Islet precursor cell (in vitro differentiated cells): ENCODE measurements around the gene DR1.

Experiments
- DNase-seq: peaks from one replicate; pipeline ENCODE4 v3.0.0-alpha.2; 2018

The DR1 gene

DNA sequence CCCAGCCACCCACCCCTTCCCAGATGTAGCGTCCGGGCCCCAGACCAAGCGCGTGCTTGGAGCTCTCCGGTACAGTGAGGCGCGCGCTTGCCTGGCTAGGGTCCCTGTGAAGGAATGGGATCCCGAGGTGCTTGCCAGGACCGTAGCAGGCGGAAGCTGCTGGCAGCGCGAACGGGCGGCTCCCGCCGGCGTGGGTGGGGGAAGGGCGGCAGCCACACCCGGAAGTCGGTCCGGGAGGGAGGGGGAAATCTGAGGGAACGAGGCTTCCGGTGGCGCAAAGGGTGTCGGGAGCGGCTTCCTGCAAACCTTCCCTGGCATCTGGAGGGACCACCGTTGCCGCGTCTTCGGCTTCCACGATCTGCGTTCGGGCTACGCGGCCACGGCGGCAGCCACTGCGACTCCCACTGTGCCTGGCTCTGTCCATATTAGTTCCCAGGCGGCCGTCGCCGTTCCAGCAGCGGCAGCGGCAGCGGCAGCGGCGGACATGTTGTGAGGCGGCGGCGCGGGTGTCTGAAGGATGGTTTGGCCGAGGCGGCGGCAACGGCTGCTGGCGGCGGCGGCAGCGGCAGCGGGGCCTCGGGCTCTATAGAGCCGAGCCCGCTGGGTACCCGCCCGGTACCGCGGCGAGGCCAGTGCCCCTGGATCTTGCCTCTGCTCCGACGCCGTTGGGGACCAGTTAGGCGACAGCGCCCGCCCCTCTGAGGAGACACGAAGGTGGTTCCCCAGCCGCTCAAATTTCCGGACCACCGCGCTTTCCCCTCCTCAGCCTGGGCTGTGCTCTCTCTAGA is at the start of gene DR1:
Gene DR1 (plus strand): TSS at position 275 of the 788 bp plus-strand sequence. CDS start 739 bp downstream, outside the sequence.
- DNase-seq = peak; percentile 98

DNA sequence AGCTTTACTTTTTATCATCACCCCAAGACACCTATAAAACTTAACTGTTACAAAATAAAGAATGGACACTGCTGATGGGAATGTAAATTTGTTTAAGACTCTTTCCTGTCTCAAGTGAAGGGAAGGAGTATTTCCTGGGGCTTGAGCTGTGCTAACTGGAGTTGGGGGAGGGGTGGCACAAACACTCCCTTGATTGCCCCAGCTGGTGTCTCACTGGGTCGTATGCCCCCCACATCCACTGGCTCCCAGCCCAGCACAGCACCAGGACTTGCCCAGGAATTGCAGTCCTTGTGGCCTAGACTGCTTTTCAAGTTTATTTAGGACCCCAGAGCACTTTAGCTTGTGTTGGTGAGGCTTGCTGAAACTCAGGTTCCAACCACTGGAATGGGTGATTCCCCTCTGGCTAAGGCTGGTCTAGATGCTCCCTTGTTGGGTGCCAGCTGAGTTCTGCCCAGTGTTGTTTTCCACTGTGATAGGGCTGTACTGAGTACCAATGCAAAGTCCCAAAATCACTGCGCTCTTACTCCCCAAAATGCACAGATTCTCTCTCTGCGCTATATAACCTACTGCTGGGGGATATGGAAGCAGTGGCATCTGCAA is 49.1 kb upstream of the DR1 start:
- no peak for DNase-seq

DNA sequence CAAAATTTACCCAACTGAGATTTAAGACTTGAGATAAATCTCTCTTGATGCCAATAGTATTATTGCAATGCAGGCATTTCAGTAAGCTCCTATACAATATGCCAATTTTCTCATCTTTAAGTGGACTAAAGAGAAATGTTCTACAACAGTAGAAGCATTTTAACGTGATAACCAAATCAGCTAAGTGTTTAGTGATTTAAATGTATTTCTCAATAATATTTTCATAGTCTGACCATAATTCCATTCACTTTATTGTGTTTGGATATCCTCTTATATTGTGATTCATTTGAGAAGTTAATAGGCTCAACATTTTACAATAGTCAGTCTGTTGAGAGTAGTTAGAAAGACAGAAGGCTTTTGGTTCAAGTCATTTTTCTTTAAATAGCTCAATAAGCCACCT is 44.6 kb upstream of the DR1 start:
- no peak for DNase-seq

DNA sequence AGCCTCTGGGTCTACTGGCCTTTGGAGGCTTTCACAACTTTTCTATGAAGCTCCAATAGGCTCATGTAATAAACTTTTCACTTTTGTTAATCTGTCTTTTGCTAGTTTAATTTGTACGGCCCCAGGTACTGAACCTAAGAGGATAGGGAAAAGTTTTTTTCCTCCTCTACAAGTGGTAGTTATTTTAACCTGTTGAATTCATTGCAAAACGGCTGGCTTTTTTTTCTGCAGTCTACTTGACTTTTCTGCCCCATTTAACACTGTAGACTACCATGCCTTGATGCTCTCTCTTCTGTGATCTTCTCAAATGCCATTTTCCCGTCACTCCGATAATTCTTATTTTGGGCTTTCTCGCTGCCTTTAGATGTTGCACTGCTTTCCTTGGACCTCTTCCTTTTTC is 43.6 kb upstream of the DR1 start:
- no peak for DNase-seq

DNA sequence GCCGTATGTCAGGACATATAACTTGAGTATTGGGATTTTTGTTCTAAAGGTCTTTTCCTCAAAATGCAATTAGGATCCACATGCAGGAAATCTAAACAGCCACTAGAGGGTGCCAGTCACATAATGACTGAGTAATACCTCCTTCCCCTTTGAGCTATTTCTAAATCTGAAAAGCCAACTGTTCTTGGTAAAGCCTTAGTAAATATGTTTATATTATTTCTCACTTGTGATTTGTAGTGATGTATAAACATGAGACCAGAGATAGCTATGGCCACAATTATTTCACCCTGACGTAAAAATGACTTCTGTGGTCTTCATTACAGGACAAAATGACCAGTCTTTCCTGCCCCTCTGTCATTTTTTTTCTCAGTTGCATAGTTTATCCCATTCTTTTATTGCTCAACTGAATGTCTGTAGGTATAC is 41.0 kb upstream of the DR1 start:
- no peak for DNase-seq

DNA sequence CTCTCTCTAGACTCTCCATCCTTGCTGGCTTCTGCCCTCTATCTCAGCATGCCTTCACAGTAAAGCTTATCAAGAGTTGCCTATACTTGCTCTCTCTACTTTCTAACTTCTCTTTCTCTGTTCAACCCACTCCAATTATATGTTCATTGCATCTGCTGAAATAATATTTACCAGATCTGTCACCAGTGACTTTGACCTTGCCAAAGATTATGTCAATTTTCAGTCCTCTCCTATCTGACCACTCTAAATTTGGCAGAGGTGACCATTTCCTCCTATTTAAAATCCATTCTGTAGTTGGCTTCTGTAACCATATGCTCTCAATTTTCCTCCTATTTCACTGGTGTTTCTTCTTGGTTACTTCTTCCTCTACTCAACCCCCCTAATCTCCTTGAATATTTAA is 38.8 kb upstream of the DR1 start:
- DNase-seq = no peak

DNA sequence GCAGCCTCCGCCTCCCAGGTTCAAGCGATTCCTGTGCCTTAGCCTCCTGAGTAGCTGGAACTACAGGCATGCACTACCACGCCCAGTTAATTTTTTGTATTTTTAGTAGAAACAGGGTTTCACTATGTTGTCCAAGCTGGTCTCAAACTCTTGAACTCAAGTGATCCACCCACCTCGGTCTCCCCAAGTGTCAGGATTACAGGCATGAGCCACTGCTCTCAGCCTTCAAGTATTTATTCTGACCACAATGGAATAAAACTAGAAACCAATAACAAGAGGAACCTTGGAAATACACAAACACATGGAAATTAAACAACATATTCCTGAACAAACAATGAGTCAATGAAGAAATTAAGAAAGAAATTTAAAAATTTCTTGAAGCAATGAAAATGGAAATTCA is 32.7 kb upstream of the DR1 start:
- no peak for DNase-seq

DNA sequence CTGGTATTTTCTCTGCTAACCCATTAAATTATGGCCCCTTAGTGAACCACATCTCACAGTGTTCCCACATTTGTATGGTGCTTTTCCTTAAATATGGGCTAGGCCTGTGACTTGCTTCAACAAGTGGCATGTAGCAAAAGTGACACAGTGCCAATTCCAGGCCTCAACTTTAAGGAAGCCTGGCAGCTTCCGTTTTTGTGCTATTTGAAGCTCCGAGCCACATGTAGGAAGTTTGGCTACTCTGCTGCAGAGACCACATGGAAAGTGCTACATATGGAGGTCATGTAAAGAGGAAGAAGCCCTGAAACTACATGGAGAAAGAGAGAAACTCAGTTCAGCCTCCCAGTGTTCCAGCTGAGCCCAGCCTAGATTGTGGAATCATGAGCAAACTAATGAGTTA is 28.5 kb upstream of the DR1 start:
- no peak for DNase-seq

DNA sequence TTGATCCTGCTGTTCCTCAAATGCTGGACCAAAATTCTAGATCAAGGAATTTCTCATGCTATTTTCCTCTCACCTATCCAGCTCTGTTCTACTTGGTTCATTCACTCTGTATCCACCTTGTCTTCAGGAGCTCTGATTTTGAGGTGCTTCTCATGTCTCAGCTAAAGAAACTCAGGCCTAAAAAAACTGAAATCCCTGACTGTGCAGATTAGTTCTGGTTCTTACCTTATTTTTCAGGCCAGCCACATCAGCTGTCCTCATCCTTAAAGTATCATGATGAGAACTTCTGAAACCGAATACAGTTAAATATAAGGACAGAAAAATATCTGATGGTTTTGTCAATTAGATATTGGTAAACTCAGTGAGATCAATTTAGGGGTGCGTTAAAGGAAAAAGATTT is 27.8 kb upstream of the DR1 start:
- DNase-seq = no peak

DNA sequence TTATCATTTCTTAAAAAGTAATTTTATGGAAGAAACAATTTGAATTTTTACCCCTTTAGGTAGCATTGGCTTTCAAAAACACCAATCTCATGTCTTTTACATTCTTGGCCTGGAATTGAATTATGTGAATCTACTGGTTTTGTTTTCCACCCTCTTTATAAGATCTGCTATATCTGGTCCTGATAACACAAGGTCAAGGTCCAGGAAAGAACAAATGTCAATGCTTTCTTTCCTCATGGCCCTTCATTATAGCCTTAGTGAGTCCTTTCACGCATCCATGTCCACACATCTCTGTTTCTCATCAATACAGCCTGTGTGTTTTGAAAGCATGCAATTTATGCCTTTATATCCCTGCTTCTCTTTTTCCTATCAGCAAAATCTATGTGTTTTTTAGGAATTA is 24.0 kb upstream of the DR1 start:
- DNase-seq = no peak

DNA sequence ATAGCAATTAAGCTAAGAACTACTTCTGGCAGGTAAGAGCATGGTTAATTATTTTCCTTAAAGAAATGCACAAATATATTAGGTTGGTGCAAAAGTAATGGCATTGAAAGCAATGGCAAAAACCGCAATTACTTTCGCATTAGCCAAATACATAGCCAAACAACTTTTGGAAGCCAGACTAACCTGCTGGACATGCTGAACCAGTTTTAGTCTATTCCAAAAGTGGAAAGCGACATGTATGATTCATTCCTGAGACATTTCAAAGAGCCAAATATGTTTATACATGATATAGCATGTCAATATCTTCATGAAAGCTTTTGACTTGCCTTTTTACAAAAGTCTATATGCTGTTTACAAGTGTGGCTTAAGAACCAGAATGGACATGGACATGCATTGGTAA is 23.4 kb upstream of the DR1 start:
- DNase-seq = no peak

DNA sequence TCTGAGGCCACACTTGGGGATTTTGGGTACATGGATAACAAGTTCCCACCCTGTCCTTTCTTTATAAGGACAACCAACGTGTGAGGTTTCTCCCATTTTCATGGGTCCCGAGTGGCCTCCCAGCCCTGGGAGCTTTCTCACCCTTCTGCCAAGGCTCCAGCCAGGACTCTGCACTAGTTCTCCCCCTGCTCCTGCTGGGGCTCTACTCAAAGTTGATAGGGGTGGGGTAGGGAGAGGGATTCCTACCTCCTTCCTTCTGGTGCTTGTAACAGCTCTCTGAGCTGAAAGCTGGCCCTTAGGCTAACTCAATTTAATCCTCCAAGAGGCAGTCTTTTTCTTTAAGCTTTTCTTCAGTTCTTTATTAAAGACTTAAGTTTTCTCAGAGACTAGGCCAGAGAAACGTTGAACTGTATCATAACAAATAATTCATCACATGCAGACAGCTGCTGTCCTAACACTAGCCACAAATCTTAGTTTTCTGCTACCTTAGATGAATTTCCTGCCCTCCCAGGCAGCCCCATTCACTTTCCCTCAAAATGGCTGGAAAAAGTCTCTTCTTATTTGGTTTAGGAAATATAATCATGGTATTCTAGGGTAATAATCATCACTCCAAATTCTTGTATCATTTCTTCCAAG is 22.4 kb upstream of the DR1 start:
- no peak for DNase-seq

DNA sequence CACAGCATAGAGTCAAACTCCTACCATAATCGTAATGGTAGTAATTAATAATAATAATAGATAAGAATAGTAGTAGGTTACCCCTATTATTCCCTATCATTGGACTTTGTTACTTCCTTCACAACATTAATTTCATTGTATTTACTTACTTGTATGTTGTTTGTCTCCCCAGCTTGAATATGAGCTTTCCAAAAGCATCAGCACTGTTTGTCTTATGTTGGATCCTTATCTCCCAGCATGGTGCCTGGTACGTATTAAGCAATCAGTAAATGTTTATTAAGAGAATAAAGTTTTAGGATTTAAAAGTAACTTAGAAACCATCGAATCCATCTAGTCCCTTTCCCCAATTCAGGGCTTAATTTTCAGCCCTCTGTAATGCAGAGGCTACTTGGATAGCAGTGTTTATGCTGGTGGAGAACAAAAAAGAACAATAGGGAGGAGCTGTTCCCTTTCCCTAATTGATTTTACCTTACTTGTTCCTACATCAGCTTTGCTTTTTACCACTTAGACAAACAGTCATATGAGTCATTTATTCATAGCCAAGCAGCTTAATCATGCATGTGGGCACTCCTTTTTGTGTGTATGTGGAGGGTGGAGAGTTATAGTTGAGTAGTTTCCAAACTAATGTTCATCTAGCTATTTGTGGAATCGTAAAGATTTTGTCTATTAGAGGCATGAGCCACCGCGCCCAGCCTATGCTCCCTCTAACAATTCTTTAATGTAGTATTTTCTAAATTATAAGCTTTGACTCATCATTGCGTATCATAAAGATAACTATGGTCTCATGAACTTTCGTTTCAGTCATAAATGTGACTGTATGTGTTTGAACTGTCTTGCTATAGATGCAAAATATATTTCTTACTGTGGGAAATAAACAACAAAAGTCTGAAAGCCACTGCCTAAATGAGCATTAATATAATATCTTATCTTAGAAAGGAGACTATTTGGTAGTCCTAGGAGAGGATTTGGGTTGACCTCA is 20.9 kb upstream of the DR1 start:
- no peak for DNase-seq

DNA sequence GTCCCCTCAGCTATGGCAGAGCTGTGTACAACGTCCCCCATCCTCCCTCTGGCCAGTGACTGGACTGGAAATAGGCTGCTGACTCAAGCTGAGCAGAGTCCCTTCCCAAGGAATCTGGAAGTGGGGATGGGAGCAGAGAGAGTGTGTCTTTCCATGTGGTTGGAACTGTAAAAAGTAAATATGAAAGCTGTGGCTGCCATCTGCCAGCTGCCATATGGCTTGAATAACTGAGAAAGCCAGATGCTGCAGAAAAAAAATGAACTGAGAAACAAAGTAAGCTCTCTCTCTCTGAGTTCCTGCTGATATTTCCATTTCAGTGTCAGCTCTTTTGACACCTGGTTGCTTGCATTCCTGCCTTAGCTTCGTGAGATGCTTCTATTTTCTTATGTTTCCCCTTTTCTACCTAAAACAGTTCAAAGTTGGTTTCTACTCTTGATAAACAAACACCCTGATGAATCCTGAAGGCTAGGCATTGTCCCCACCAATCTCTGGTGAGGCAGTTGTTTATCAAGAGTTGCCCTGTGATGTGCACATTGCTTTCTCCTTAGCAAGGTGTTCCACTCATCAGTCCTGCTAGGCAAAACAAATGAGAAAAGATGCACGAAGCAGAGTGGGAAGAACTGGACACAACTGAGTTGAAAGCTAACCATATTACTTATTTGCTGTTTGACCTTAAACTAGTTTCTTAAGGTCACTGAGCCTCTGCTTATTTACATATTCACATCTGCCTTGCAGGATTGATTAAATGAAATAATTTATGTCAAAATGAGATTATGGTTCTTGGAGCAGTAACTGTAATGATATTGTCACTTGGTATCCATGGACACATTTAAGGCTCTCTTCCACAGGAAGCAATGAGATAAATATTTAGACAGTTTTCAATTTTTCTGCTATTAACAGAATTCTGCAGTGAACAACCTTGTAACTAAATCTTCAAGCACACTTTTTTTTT is 16.6 kb upstream of the DR1 start:
- DNase-seq = no peak

DNA sequence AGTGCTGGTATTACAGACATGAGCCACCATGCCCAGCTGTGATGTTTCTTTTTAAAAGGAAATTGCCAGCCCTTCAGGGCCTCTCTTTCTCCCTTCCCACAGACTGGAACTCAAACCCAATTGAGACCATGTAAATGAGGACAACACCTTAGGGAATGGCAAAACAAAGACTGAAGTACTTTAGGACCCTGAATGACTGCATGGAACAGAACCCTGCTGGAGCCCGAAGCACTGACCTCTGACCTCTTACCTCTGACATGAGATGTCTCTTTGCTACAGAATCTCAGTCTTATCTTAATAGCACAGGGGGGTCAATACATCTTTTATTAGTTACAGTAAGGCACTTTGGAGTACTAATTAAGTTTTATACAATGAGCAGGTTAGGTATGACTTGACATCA is 15.5 kb upstream of the DR1 start:
- DNase-seq = no peak

DNA sequence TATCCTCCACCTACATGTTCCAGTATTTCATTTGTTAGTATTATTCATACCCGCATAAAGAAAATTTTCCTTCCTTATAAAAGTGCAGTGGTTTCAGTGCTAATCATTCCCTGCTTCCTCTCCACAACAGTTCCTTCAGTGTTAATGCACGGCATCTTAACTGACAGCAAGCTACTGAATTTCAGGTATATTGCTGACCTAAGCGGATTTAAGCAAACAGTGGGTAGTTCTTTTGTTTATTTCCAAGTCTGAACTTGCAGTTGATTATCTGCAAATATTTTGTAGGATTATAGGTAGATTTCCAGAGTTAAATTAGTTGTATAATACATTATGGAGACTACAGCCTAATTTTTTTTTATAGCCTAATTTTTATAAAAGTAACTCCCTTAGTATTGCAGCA is 15.1 kb upstream of the DR1 start:
- no peak for DNase-seq

DNA sequence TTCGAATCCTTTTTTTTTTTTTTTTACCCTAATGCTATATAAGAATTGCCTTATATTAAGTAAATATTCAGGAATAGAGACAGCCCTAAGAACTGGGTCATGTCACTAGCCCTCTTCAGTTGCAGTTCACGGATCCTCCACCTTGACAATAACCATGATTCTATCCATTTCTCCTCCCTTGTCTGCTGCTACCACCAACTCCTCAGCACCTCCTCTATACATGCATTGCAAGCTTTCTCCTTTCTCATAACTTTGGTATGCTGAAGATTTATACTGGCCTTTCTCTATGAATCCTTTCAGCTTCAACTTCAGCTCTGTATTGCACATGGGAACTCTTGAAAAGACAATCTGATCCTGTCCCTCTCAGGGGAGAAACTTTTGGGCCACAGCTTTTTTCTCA is 14.3 kb upstream of the DR1 start:
- DNase-seq = no peak

DNA sequence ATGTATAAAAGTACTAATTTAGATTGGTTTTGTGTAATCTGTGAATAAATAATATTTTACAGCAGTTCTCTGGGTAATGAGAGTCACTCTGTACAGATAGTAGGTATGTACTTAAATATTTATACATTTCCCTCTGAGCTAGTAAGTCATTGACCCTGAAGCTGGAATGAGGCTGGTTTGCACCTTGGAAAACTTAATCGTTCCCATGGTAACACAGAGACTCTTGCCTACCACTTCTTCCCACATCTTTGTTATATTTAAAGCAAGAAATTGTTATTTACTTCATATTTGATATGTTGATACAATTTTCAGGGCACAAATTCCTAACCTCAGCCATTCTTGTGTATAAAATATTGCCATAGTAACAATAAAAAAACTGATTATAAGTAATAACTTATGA is 13.3 kb upstream of the DR1 start:
- no peak for DNase-seq

DNA sequence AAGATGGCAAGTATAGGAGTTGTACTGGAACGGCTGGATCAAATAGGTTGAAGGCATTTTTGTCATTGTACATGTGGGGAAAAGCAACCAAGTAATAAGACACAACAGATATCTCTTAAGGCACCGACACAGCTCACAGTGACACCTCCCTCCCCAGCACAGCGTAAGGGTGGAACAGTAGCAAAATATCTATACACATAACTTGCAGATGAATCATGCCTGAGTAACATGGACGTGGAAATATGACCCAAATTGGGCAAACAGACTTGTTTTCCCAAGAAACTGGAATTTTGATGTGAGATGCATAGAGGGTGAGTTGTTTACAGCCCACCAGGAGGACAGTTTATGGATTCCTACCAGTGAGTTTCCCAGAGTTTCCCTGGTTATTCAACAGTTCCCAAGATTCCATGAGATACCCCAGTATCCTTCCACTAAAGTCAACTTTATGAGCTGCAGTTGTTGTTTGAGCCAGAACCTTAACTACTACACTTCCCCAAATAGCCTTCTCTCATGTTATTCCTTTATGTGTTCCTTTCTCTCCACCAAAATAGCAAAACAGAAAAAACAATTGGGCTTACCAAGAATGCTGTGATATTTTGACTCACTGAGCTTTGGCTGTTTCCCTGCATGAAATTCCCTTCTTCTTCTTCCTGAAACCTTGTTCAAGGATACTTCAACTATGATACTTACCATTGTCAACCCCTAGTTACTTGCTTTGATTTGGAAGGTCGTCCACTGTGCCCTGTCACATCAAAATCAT is 7.1 kb upstream of the DR1 start:
- DNase-seq = no peak

DNA sequence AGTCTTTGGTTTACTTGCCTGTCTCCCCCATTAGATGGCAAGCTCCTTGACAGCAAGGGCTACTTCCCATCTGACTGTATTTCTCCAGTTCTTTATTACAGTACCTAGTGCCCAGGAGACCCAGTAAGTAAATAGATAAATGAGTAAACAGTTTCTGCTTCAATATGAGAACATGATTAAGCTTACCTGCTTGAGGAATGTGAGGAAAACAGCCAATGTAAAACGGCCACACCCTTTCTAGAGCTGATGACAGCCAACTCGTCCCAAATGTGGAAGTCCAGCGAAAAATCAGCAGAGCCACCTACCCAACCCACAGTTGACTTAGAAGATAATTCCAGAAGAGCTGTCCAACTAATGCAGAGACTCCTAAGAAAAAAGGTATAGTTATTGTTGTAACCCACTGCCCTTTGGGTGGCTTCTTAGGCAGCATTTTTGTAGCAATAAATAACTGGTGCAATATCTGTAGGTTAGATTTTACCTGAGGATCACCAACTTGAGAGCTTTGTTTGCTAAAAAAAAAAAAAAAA is 6.5 kb upstream of the DR1 start:
- DNase-seq = no peak

DNA sequence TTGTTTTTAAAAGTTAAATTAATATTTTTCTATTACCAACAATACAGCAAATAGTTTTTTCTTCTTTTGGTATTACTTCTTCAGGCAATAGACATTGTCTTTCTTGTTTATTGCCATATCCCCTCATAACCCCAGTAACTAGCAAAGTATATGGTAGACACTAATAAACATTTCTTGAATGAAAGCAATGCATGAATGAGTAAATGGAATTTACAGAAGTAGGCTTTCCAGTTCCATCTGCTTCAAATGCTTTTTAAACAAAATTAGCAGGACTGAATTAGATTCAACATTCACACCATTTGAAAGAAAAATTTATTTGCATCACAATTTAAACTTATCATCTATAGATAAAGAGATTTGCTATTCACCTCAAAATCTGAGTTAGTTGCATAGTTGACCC is 5.6 kb upstream of the DR1 start:
- DNase-seq = no peak
